GM19397 (cell line): ENCODE measurements around the gene NBEAL1.
"Not testable (repeated sequence)": the region's sequence is repeated elsewhere in the genome, so short reads cannot be mapped to it uniquely, and the experiment has no call there.

ENCODE experiments used
- ATAC-seq: cut with Tn5 transposase; IDR thresholded peaks from one replicate; pipeline ENCODE4 v1.9.1; 2021; ENCODE audit warnings: mild to moderate bottlenecking, moderate library complexity; ENCODE audit not compliant: unreplicated experiment

The NBEAL1 gene

GRCh38 chr2:203038586-203038985 is 23.9 kb downstream of the NBEAL1 start:
- ATAC-seq = no peak

- ATAC-seq = not testable (repeated sequence)
Measured at GRCh38 chr2:203039211-203039610, 24.5 kb downstream of the NBEAL1 start.

- ATAC-seq = no peak
Measured at GRCh38 chr2:203040966-203041521, 26.4 kb downstream of the NBEAL1 start.

GRCh38 chr2:203042178-203042577 is 27.5 kb downstream of the NBEAL1 start:
- no peak for ATAC-seq

- ATAC-seq = no peak
Measured at GRCh38 chr2:203043226-203043625, 28.6 kb downstream of the NBEAL1 start.

GRCh38 chr2:203045867-203046266 is 31.2 kb downstream of the NBEAL1 start:
- ATAC-seq = no peak

GRCh38 chr2:203052539-203052938 is 37.9 kb downstream of the NBEAL1 start:
- no peak for ATAC-seq

- ATAC-seq = no peak
Measured at GRCh38 chr2:203059567-203060240, 45.0 kb downstream of the NBEAL1 start.

- ATAC-seq = no peak
Measured at GRCh38 chr2:203061346-203061745, 46.7 kb downstream of the NBEAL1 start.

- no peak for ATAC-seq
Measured at GRCh38 chr2:203062126-203062525, 47.5 kb downstream of the NBEAL1 start.

- ATAC-seq = not testable (repeated sequence)
Measured at GRCh38 chr2:203066519-203067091, 51.9 kb downstream of the NBEAL1 start.

GRCh38 chr2:203070701-203071100 is 56.0 kb downstream of the NBEAL1 start:
- no peak for ATAC-seq

GRCh38 chr2:203071148-203071547 is 56.5 kb downstream of the NBEAL1 start:
- ATAC-seq = no peak

GRCh38 chr2:203072371-203072770 is 57.7 kb downstream of the NBEAL1 start:
- ATAC-seq = no peak

GRCh38 chr2:203077451-203077850 is 62.8 kb downstream of the NBEAL1 start:
- ATAC-seq = no peak

- ATAC-seq = no peak
Measured at GRCh38 chr2:203080447-203081045, 65.9 kb downstream of the NBEAL1 start.

GRCh38 chr2:203083328-203083727 is 68.7 kb downstream of the NBEAL1 start:
- ATAC-seq = no peak

GRCh38 chr2:203086381-203086780 is 71.7 kb downstream of the NBEAL1 start:
- ATAC-seq = not testable (repeated sequence)

GRCh38 chr2:203090721-203091120 is 76.0 kb downstream of the NBEAL1 start:
- not testable (repeated sequence) for ATAC-seq

- no peak for ATAC-seq
Measured at GRCh38 chr2:203097735-203098134, 83.1 kb downstream of the NBEAL1 start.

- not testable (repeated sequence) for ATAC-seq
Measured at GRCh38 chr2:203102357-203102756, 87.7 kb downstream of the NBEAL1 start.

GRCh38 chr2:203104273-203104672 is 89.6 kb downstream of the NBEAL1 start:
- ATAC-seq = no peak
